HepG2 (cell line): ENCODE data around the gene E2F1. TPM values are rescaled to one million over a fixed set of nuclear protein-coding genes. Genes with fewer than 3 reads are reported as not detected.

Source experiments
- ARHGAP35 ChIP-seq: sonication (generic); formaldehyde crosslinking; IDR thresholded peaks from 2 replicates; pipeline ENCODE4 v1.9.0; 2022; ENCODE audit warnings: mild to moderate bottlenecking, inconsistent platforms, moderate library complexity, missing genetic modification reagents, borderline replicate concordance
- BRD4 ChIP-seq: sonication (generic); formaldehyde crosslinking; IDR thresholded peaks from 2 replicates; pipeline ENCODE4 v1.4.0; 2020; ENCODE audit warnings: missing genetic modification reagents
- CCDC6 ChIP-seq: sonication (generic); formaldehyde crosslinking; IDR thresholded peaks from 2 replicates; pipeline ENCODE4 v1.8.1; 2022; ENCODE audit warnings: mild to moderate bottlenecking, missing genetic modification reagents, moderate library complexity
- ELF4 ChIP-seq: sonication (generic); formaldehyde crosslinking; IDR thresholded peaks from 2 replicates; pipeline ENCODE4 v1.5.0; 2020; ENCODE audit warnings: missing genetic modification reagents, mild to moderate bottlenecking, moderate library complexity, borderline replicate concordance
- JUN ChIP-seq: sonication (generic); formaldehyde crosslinking; IDR thresholded peaks from 2 replicates; pipeline ENCODE4 v1.4.0; 2020; ENCODE audit warnings: mild to moderate bottlenecking, missing genetic modification reagents
- PBX3 ChIP-seq: sonication (generic); formaldehyde crosslinking; IDR thresholded peaks from 2 replicates; pipeline ENCODE4 v1.8.1; 2023; ENCODE audit warnings: missing genetic modification reagents, inconsistent platforms, borderline replicate concordance
- PHF21A ChIP-seq: sonication (generic); formaldehyde crosslinking; IDR thresholded peaks from 2 replicates; pipeline ENCODE4 v1.5.0; 2020; ENCODE audit warnings: mild to moderate bottlenecking, missing genetic modification reagents
- PREB ChIP-seq: sonication (generic); formaldehyde crosslinking; IDR thresholded peaks from 2 replicates; pipeline ENCODE4 v1.4.0; 2020; ENCODE audit warnings: missing genetic modification reagents
- RBAK ChIP-seq: sonication (generic); formaldehyde crosslinking; IDR thresholded peaks from 2 replicates; pipeline ENCODE4 v1.5.1; 2020; ENCODE audit warnings: mild to moderate bottlenecking, missing genetic modification reagents
- REL ChIP-seq: sonication (generic); formaldehyde crosslinking; conservative IDR thresholded peaks from 2 replicates; pipeline ENCODE4 v1.8.0; 2022; ENCODE audit warnings: mild to moderate bottlenecking, missing genetic modification reagents, moderate library complexity
- REPIN1 ChIP-seq: sonication (generic); formaldehyde crosslinking; IDR thresholded peaks from 2 replicates; pipeline ENCODE4 v1.8.0; 2022; ENCODE audit warnings: missing genetic modification reagents, low read depth, mild to moderate bottlenecking, borderline replicate concordance
- RFXAP ChIP-seq: sonication (generic); formaldehyde crosslinking; IDR thresholded peaks from 2 replicates; pipeline ENCODE4 v1.4.0; 2020; ENCODE audit warnings: missing genetic modification reagents, borderline replicate concordance
- SP2 ChIP-seq: sonication (generic); formaldehyde crosslinking; IDR thresholded peaks from 2 replicates; pipeline ENCODE4 v1.5.1; 2020; ENCODE audit warnings: mild to moderate bottlenecking, missing genetic modification reagents
- SP5 ChIP-seq: IDR thresholded peaks from 2 replicates; pipeline ENCODE4 v1.6.1; 2016; ENCODE audit warnings: low read depth, borderline replicate concordance
- TFDP2 ChIP-seq: sonication (generic); formaldehyde crosslinking; IDR thresholded peaks from 2 replicates; pipeline ENCODE4 v1.4.0; 2020; ENCODE audit warnings: missing genetic modification reagents
- TOE1 ChIP-seq: sonication (generic); formaldehyde crosslinking; IDR thresholded peaks from 2 replicates; pipeline ENCODE4 v1.4.0; 2020; ENCODE audit warnings: mild to moderate bottlenecking, missing genetic modification reagents
- U2AF1 ChIP-seq: fragments of 200-400 bp; formaldehyde crosslinking; optimal IDR thresholded peaks from 2 replicates; pipeline ENCODE3; 2017; ENCODE audit warnings: mild to moderate bottlenecking, low read depth, low read length
- ZEB1 ChIP-seq: IDR thresholded peaks from 2 replicates; pipeline ENCODE4 v1.6.1; 2012; ENCODE audit warnings: mild to moderate bottlenecking, low read depth, inconsistent platforms; ENCODE audit not compliant: insufficient replicate concordance
- ZFP36L1 ChIP-seq: sonication (generic); formaldehyde crosslinking; IDR thresholded peaks from 2 replicates; pipeline ENCODE4 v1.8.0; 2022; ENCODE audit warnings: mild to moderate bottlenecking, missing genetic modification reagents, moderate library complexity
- ZGPAT ChIP-seq: IDR thresholded peaks from 2 replicates; pipeline ENCODE4 v1.6.1; 2016; ENCODE audit warnings: mild to moderate bottlenecking
- ZKSCAN5 ChIP-seq: sonication (generic); formaldehyde crosslinking; IDR thresholded peaks from 2 replicates; pipeline ENCODE4 v1.5.1; 2020; ENCODE audit warnings: mild to moderate bottlenecking, missing genetic modification reagents
- ZNF333 ChIP-seq: sonication (generic); formaldehyde crosslinking; IDR thresholded peaks from 2 replicates; pipeline ENCODE4 v1.4.0; 2020; ENCODE audit warnings: mild to moderate bottlenecking, missing genetic modification reagents, borderline replicate concordance
- ZNF570 ChIP-seq: sonication (generic); formaldehyde crosslinking; IDR thresholded peaks from 2 replicates; pipeline ENCODE4 v1.4.0; 2020; ENCODE audit warnings: mild to moderate bottlenecking, missing genetic modification reagents, borderline replicate concordance
- ZNF724P ChIP-seq: sonication (generic); formaldehyde crosslinking; IDR thresholded peaks from 2 replicates; pipeline ENCODE4 v1.8.0; 2022; ENCODE audit warnings: missing genetic modification reagents, borderline replicate concordance
- ZSCAN20 ChIP-seq: sonication (generic); formaldehyde crosslinking; IDR thresholded peaks from 2 replicates; pipeline ENCODE4 v1.4.0; 2020; ENCODE audit warnings: missing genetic modification reagents, mild to moderate bottlenecking, borderline replicate concordance
- polyA plus RNA-seq, 8 experiments: library from polyadenylated mRNA; depleted of rRNA in 3 of 8; stranded (reverse) in 7 of 8; unstranded in 1 of 8; fragments of >200 nt; fragmentation: Illumina TruSeq in 4 of 8; extraction: Trizol in 4 of 8; gene quantifications; 2 replicates each; pipeline versions ENCODE4 v1.2.1 to v1.2.3, GENCODE V29; 2011 to 2016; ENCODE audit warnings: low read depth in 4 of 8, missing spikeins in 1 of 8, mixed read lengths in 1 of 8; ENCODE audit not compliant: insufficient read depth in 1 of 8
- total RNA-seq, 5 experiments: library from RNA; depleted of rRNA; stranded (reverse); fragments of >200 nt; fragmentation: Illumina TruSeq; extraction: Trizol; gene quantifications; 2 replicates each; pipeline ENCODE4 v1.2.3, GENCODE V29; 2016; ENCODE audit warnings: low read depth in 1 of 5

The E2F1 gene
- total and polyA plus RNA-seq, 2 of the 13 experiments (the other 11 are each of a cell fraction or from before 2014, with no cell fraction given): 25.5 to 39.4 TPM

GRCh38 chr20:33685328-33686099 is 671 bp downstream of the E2F1 start (continued):
- TF ChIP-seq PREB (CRISPR knock-in tag) (peak; percentile 88; the same call in 1 of the 2 replicates), ZNF570 (no peak), REPIN1 (CRISPR knock-in tag) (no peak), ZSCAN20 (CRISPR knock-in tag) (peak; percentile 77; the same call in 1 of the 2 replicates), BRD4 (peak; percentile 20; the same call in 1 of the 2 replicates), ZEB1 (no peak), TFDP2 (CRISPR knock-in tag) (peak; percentile 50; the same call in 1 of the 2 replicates), CCDC6 (no peak; the same call in 1 of the 2 replicates), TOE1 (CRISPR knock-in tag) (no peak), JUN (CRISPR knock-in tag) (no peak), ZNF724P (CRISPR knock-in tag) (peak; percentile 83; the same call in 1 of the 2 replicates), RFXAP (peak; percentile 92), REL (CRISPR knock-in tag) (no peak), ZFP36L1 (CRISPR knock-in tag) (no peak), ZKSCAN5 (CRISPR knock-in tag) (no peak), PBX3 (CRISPR knock-in tag) (peak; percentile 83; the same call in 1 of the 2 replicates), SP5 (CRISPR knock-in tag) (0 out of 2 replicates have a peak, but pooled peaks have one; percentile 33), ARHGAP35 (CRISPR knock-in tag) (no peak), RBAK (CRISPR knock-in tag) (no peak), ZGPAT (CRISPR knock-in tag) (no peak; the same call in 1 of the 2 replicates), ELF4 (CRISPR knock-in tag) (no peak), U2AF1 (no peak), PHF21A (CRISPR knock-in tag) (peak; percentile 0), SP2 (no peak), ZNF333 (peak; percentile 72; the same call in 1 of the 2 replicates)
